CD4-positive, alpha-beta T cell treated with Interleukin-6 for 4 hours (primary cell): ENCODE data around the gene SLC7A1.

Source experiments
- DNase-seq: peaks from one replicate; pipeline ENCODE4 v3.0.0-alpha.2; 2020; ENCODE audit warnings: mixed read lengths

Gene SLC7A1

GRCh38 chr13:29526741-29527140 lies 68.7 kb downstream of the SLC7A1 start:
- DNase-seq, result no peak

GRCh38 chr13:29525757-29526156 lies 69.7 kb downstream of the SLC7A1 start:
- no peak for DNase-seq

- DNase-seq, result no peak
These were observed 70.8 kb downstream of the SLC7A1 start for GRCh38 chr13:29524641-29525040.

GRCh38 chr13:29524176-29524575 lies 71.3 kb downstream of the SLC7A1 start:
- no peak for DNase-seq

- DNase-seq, result no peak
These were observed 72.1 kb downstream of the SLC7A1 start for GRCh38 chr13:29523199-29523961.

GRCh38 chr13:29522044-29522685 lies 73.3 kb downstream of the SLC7A1 start:
- DNase-seq, result no peak

- no peak for DNase-seq
These were observed 74.2 kb downstream of the SLC7A1 start for GRCh38 chr13:29521336-29521735.

- DNase-seq, result no peak
These were observed 74.8 kb downstream of the SLC7A1 start for GRCh38 chr13:29520671-29521070.

GRCh38 chr13:29519921-29520320 lies 75.6 kb downstream of the SLC7A1 start:
- DNase-seq, result no peak

GRCh38 chr13:29516880-29517279 lies 78.6 kb downstream of the SLC7A1 start:
- DNase-seq, result no peak

GRCh38 chr13:29516012-29516411 lies 79.5 kb downstream of the SLC7A1 start:
- DNase-seq, result no peak

GRCh38 chr13:29515372-29515771 lies 80.1 kb downstream of the SLC7A1 start:
- DNase-seq, result no peak

GRCh38 chr13:29514720-29515310 lies 80.7 kb downstream of the SLC7A1 start:
- no peak for DNase-seq

GRCh38 chr13:29513981-29514719 lies 81.3 kb downstream of the SLC7A1 start:
- DNase-seq, result no peak

GRCh38 chr13:29513002-29513980 lies 82.2 kb downstream of the SLC7A1 start:
- DNase-seq, result no peak

GRCh38 chr13:29511980-29512379 lies 83.5 kb downstream of the SLC7A1 start:
- no peak for DNase-seq

GRCh38 chr13:29511106-29511796 lies 84.2 kb downstream of the SLC7A1 start:
- DNase-seq, result no peak

- DNase-seq, result no peak
These were observed 84.8 kb downstream of the SLC7A1 start for GRCh38 chr13:29510651-29511084.

GRCh38 chr13:29509999-29510589 lies 85.4 kb downstream of the SLC7A1 start:
- DNase-seq, result no peak

GRCh38 chr13:29508876-29509252 lies 86.6 kb downstream of the SLC7A1 start:
- no peak for DNase-seq
